Measurements from ENCODE around the gene PBLD. TPM values are rescaled to one million over a fixed set of nuclear protein-coding genes. Genes with fewer than 3 reads are reported as not detected.

PBLD gene
- total RNA-seq, 1 experiment from 2014 or later = 2.4 TPM

DNA sequence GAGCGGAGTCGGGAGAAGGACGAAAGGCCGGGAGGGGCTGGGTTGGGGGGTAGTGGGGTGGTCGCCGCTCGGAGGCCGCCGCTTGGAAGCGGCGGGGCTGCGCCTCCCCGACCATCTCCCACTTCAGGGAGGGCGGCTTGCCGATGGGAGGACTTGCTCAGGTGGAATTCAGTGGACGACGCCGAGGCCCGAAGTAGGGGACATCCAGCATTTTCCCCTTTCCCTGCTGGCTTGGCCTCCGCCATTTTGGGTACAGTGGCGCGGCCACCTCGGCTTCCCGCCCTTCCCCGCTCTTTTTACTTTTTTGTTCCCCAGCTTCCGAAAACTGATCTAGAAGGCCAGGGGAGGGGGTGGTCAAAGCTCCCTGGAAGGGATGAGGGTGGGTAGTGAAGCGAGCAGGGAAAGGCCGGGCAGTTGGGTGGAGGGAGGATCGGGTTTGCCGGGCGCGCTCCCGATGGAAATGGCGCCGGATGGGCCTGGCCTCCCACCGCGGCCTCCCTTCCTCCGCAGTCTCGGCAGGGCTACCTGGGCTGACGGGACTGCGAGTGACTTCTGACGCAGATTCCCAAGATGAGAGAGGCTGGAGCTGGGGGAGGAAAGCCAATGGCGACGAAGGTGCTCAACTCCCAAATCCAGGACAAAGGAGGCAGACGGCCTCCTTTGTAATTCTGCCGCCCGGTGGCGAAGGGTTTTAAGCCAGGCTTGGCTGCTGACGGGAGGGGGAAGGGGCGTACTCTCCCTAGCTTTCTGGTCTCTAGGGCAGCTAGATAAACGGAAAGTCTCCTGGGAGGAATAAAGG is at the start of gene PBLD (continued):
- TF ChIP-seq ZNF263 (CRISPR knock-in tag; IDR thresholded peaks at IDR 0.05; ENCODE audit: low read depth) (no peak), GRHL2 (CRISPR knock-in tag; IDR thresholded peaks at IDR 0.05; ENCODE audit: insufficient replicate concordance, severe bottlenecking) (no peak), ZNF532 (CRISPR knock-in tag; IDR thresholded peaks at IDR 0.05; ENCODE audit: borderline replicate concordance) (no peak), ELF4 (CRISPR knock-in tag; IDR thresholded peaks at IDR 0.05; ENCODE audit: low read depth) (no peak), ETV6 (CRISPR knock-in tag; IDR thresholded peaks at IDR 0.05) (no peak), CDX4 (CRISPR knock-in tag; IDR thresholded peaks at IDR 0.05; ENCODE audit: borderline replicate concordance) (no peak), CREM (CRISPR knock-in tag; IDR thresholded peaks at IDR 0.05) (peak; percentile 39; the same call in 1 of the 2 replicates), ZNF138 (CRISPR knock-in tag; conservative IDR thresholded peaks at IDR 0.05) (no peak), JAZF1 (CRISPR knock-in tag; IDR thresholded peaks at IDR 0.05) (no peak)
- TF ChIP-seq, protein P1, sequence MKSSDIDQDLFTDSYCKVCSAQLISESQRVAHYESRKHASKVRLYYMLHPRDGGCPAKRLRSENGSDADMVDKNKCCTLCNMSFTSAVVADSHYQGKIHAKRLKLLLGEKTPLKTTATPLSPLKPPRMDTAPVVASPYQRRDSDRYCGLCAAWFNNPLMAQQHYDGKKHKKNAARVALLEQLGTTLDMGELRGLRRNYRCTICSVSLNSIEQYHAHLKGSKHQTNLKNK (CRISPR knock-in tag; IDR thresholded peaks at IDR 0.05) = no peak; the same call in none of the 2 replicates
- TF ChIP-seq, protein P2, sequence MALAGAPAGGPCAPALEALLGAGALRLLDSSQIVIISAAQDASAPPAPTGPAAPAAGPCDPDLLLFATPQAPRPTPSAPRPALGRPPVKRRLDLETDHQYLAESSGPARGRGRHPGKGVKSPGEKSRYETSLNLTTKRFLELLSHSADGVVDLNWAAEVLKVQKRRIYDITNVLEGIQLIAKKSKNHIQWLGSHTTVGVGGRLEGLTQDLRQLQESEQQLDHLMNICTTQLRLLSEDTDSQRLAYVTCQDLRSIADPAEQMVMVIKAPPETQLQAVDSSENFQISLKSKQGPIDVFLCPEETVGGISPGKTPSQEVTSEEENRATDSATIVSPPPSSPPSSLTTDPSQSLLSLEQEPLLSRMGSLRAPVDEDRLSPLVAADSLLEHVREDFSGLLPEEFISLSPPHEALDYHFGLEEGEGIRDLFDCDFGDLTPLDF (CRISPR knock-in tag; IDR thresholded peaks at IDR 0.05) = 0 out of 2 replicates have a peak, but pooled peaks have one; percentile 23
- TF ChIP-seq, protein P3, sequence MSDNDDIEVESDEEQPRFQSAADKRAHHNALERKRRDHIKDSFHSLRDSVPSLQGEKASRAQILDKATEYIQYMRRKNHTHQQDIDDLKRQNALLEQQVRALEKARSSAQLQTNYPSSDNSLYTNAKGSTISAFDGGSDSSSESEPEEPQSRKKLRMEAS (CRISPR knock-in tag; IDR thresholded peaks at IDR 0.05) = peak; percentile 50

GRCh38 chr10:68371604-68372003 is 38.9 kb upstream of the PBLD start:
- ChIA-PET CTCF (interaction anchor here (0.7 kb wide), 1 partner anchor 26 kb away, joined by 3 read pairs; no protein-coding TSS in a partner anchor), POLR2A (no interaction called here)
- Mint-ChIP-seq H3K9me3 (peaks cover 25% of the 10 kb centered on the region), H3K27ac (no peak overlapping the region), H3K4me3 (no peak overlapping the region), H3K27me3 (ENCODE audit: low read depth) (no peaks in the 10 kb centered on the region), H3K4me1 (no peaks in the 10 kb centered on the region), H3K36me3 (peaks cover 37% of the 10 kb centered on the region)
- TF ChIP-seq SMAD3 (CRISPR knock-in tag; IDR thresholded peaks at IDR 0.05; ENCODE audit: borderline replicate concordance) (no peak), PRDM15 (CRISPR knock-in tag; IDR thresholded peaks at IDR 0.05) (no peak), ZNF138 (CRISPR knock-in tag; conservative IDR thresholded peaks at IDR 0.05) (no peak), NR2C2 (CRISPR knock-in tag; IDR thresholded peaks at IDR 0.05) (no peak)
- ATAC-seq (no peak), DNase-seq (ENCODE audit: low spot score) (no peak)

Data from WTC11 (cell line).